ENCODE measurements around the gene NUDT3. TPM values are rescaled to one million over a fixed set of nuclear protein-coding genes. Genes with fewer than 3 reads are reported as not detected.

The NUDT3 gene
- total RNA-seq, 1 donor from 2014 or later = 50.1 TPM

DNA sequence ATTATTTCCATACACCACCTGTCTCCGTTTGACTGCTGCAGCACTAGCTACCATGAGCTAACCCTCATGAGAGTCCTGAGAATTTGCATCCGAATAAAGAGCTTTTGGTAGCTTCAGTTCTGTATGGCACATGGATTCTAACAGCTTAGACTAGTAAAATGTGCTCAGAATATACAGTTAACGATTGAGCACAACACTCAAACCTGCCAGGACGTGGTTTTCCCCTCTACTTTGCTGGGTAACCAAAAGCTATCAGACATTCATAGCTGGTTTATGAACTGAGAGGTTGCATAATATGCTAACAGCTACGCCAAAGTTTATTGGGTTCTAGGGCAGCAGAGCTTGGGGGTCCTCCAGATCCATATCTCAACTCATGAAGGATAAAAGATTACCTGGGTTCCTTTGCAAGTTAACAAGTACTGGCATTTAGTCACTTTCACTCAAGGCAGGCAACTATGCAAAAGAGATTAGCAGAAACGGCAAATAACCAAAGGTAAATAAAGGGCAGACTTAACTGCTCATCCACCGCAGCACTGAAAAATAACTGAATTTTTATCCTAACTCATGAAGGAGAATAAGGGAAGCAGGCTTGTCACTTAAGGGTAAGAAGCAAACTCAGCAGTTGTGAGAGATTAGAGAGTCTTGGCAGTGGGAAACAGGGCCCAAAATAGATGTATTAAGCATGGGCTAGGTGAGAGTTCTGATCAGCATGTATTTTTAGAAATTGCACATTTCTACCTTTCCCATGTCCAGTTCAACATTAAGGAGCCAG lies 29.4 kb downstream of the NUDT3 start:
- intact Hi-C loops (cut with micrococcal nuclease) = no loop called here

GRCh38 chr6:34362176-34362575 lies 30.3 kb downstream of the NUDT3 start:
- Histone ChIP-seq H3K4me3 (no peak overlapping the region), H3K4me1 (peaks cover 81% of the 10 kb centered on the region), H3K27me3 (ENCODE audit: low read depth) (no peaks in the 10 kb centered on the region), H3K9me3 (replicated peaks) (no peaks in the 10 kb centered on the region), H3K36me3 (no peaks in the 10 kb centered on the region), H3K27ac (replicated peaks) (peak overlapping the region; percentile 84)
- no peak for DNase-seq
- no peak for TF ChIP-seq CTCF (IDR thresholded peaks at IDR 0.05; ENCODE audit: borderline replicate concordance)
- intact Hi-C loops (cut with micrococcal nuclease) = no loop called here

More for the DNA sequence above, 29.4 kb downstream of the NUDT3 start:
- Histone ChIP-seq H3K36me3 (no peaks in the 10 kb centered on the region), H3K27me3 (ENCODE audit: low read depth) (no peaks in the 10 kb centered on the region), H3K4me1 (peaks cover 77% of the 10 kb centered on the region), H3K9me3 (replicated peaks) (no peaks in the 10 kb centered on the region), H3K4me3 (peak overlapping the region; percentile 44), H3K27ac (replicated peaks) (peak overlapping the region; percentile 84)
- no peak for TF ChIP-seq CTCF (IDR thresholded peaks at IDR 0.05; ENCODE audit: borderline replicate concordance)
- no peak for DNase-seq

- H3K27ac ChIP-seq (replicated peaks) = peak overlapping the region; percentile 84
- TF ChIP-seq CTCF (IDR thresholded peaks at IDR 0.05; ENCODE audit: borderline replicate concordance) = no peak
- intact Hi-C loops (cut with micrococcal nuclease) = no loop called here
Measured at GRCh38 chr6:34360556-34360955, 31.9 kb downstream of the NUDT3 start.

DNA sequence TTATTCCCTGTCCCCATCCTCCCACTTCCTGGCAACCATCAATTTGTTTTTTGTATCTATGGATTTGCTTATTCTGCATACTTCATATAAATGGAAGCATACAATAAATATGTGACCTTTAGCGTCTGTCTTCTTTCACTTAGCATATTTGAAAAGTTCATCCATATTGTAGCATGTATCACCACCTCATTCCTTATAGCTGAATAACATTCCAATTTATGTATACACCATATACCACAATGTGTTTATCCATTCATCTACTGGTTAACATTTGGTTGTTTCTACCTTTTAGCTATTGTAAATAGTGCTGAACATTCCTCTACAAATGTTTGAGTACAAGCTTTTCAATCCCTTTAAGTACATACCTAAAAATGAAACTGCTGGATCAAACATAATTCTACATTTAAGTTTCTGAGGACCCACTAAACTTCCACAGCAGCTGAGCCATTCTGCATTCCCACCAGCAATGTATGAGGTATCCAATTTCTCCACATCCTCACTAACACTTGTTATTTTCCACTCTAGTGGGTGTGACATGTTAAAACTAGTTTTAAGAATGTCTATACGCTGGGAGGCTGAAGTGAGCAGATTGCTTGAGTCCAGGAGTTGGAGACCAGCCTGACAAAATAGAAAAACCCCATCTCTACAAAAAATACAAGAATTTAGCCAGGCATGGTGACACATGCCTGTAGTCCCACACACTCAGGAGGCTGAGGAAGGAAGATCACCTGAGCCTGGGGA lies 32.9 kb downstream of the NUDT3 start:
- no peak for TF ChIP-seq CTCF (IDR thresholded peaks at IDR 0.05; ENCODE audit: borderline replicate concordance)
- Histone ChIP-seq H3K9me3 (replicated peaks) (no peaks in the 10 kb centered on the region), H3K27me3 (ENCODE audit: low read depth) (no peaks in the 10 kb centered on the region), H3K36me3 (no peaks in the 10 kb centered on the region), H3K4me1 (peaks cover 88% of the 10 kb centered on the region), H3K27ac (replicated peaks) (no peak overlapping the region), H3K4me3 (no peak overlapping the region)
- intact Hi-C loops (cut with micrococcal nuclease) = no loop called here
- DNase-seq = no peak

More at GRCh38 chr6:34360556-34360955, 31.9 kb downstream of the NUDT3 start:
- Histone ChIP-seq H3K9me3 (replicated peaks) (no peaks in the 10 kb centered on the region), H3K4me3 (no peak overlapping the region), H3K36me3 (no peaks in the 10 kb centered on the region), H3K4me1 (peaks cover 87% of the 10 kb centered on the region), H3K27me3 (ENCODE audit: low read depth) (no peaks in the 10 kb centered on the region)
- no peak for DNase-seq

DNA sequence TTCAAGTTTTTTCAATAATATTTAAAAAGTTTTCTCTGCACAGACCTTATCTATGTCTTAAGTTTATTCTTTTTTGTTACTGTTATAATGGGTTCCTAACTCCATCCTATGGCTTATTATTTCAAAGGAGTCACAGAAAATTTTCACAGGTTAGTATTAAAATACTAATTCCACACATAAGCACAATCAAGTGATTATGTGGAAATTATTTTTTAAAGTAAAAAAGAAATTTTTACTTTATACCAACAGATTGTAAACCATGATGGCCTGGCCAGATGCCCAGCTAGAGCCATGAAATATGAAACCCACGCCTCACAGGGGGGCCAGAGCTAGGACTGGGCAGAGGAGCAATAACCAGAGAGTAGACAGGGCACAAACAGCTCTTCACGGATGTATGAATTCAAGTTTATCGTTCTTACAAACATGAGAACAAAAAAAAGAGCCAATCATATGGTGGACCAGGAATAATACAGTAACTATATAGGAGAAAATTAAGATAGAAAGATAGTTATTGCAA lies 34.0 kb downstream of the NUDT3 start:
- no peak for TF ChIP-seq CTCF (IDR thresholded peaks at IDR 0.05; ENCODE audit: borderline replicate concordance)
- intact Hi-C loops (cut with micrococcal nuclease) = no loop called here
- H3K27ac ChIP-seq (replicated peaks) = no peak overlapping the region
- no peak overlapping the region for H3K4me3 ChIP-seq
- peak; percentile 24 for DNase-seq
- H3K9me3 ChIP-seq (replicated peaks) = no peaks in the 10 kb centered on the region
- no peaks in the 10 kb centered on the region for H3K36me3 ChIP-seq
- H3K4me1 ChIP-seq = peaks cover 84% of the 10 kb centered on the region
- no peaks in the 10 kb centered on the region for H3K27me3 ChIP-seq (ENCODE audit: low read depth)

All from left ventricle myocardium inferior (tissue), 1 donor.